ENCODE data around the gene DIP2C. TPM values are rescaled to one million over a fixed set of nuclear protein-coding genes. Genes with fewer than 3 reads are reported as not detected.
"Not testable (repeated sequence)": the region's sequence is repeated elsewhere in the genome, so short reads cannot be mapped to it uniquely, and the experiment has no call there.

The DIP2C gene
- total and polyA plus RNA-seq, 8 donors = 2.4 to 40.1 (median 21.0) TPM

GRCh38 chr10:513393-513792 lies 176.1 kb downstream of the DIP2C start:
- H3K4me3 ChIP-seq = peak overlapping the region; percentile 12 to 33 (median 22)
- intact Hi-C loops (cut with DNase I; ENCODE audit: low total_unique reads) = loop anchor here (10.0 kb wide), 1 partner anchor 171 kb away; the partner anchor contains the start of gene DIP2C
- peak; percentile 65 to 73 for DNase-seq
- H3K4me1 ChIP-seq = peaks cover 7 to 69% (median 40%) of the 10 kb centered on the region in 4 donors
- H3K36me3 ChIP-seq = peaks cover 0 to 7% (median 0%) of the 10 kb centered on the region in 4 donors
- 33 to 57% (median 46%) methylated on average over 18 of the region's 18 CpGs for WGBS, 5 donors
- TF ChIP-seq EP300 (IDR thresholded peaks at IDR 0.05) (no peak), POLR2AphosphoS5 (IDR thresholded peaks at IDR 0.05) (peak in 1 of 3 donors; percentile 39), POLR2A (IDR thresholded peaks at IDR 0.05) (no peak)
- peak overlapping the region; percentile 43 to 85 (median 79) for H3K27ac ChIP-seq
- H3K27me3 ChIP-seq = no peaks in the 10 kb centered on the region
- H3K9me3 ChIP-seq = no peaks in the 10 kb centered on the region

GRCh38 chr10:512661-513060 lies 176.8 kb downstream of the DIP2C start:
- not testable (repeated sequence) for H3K9me3 ChIP-seq, H3K27me3 ChIP-seq, DNase-seq, H3K36me3 ChIP-seq, H3K4me3 ChIP-seq
- WGBS, 5 donors = 89 to 93% (median 92%) methylated on average over 5 of the region's 5 CpGs
- intact Hi-C loops (cut with DNase I; ENCODE audit: low total_unique reads) = loop anchor here (10.0 kb wide), 1 partner anchor 172 kb away; the partner anchor contains the start of gene DIP2C
- H3K4me1 ChIP-seq = peaks cover 7 to 69% (median 40%) of the 10 kb centered on the region in 4 donors
- peak overlapping the region in 3 of 5 donors; percentile 61 to 85 (median 79) for H3K27ac ChIP-seq

- H3K4me3 ChIP-seq = no peak overlapping the region
- WGBS, 5 donors = 58 to 79% (median 74%) methylated on average over 14 of the region's 14 CpGs
- intact Hi-C loops (cut with DNase I; ENCODE audit: low total_unique reads) = loop anchor here (10.0 kb wide), 1 partner anchor 173 kb away; the partner anchor contains the start of gene DIP2C
- H3K27me3 ChIP-seq = no peaks in the 10 kb centered on the region
- H3K27ac ChIP-seq = peak overlapping the region in 4 of 5 donors; percentile 61 to 79 (median 68)
- H3K4me1 ChIP-seq = peaks cover 7 to 64% (median 40%) of the 10 kb centered on the region in 4 donors
- no peak for TF ChIP-seq POLR2AphosphoS5 (IDR thresholded peaks at IDR 0.05)
- H3K36me3 ChIP-seq = peaks cover 0 to 14% (median under 1%) of the 10 kb centered on the region in 4 donors
- no peak for DNase-seq
- no peaks in the 10 kb centered on the region for H3K9me3 ChIP-seq
Observed at GRCh38 chr10:511849-512191, 177.6 kb downstream of the DIP2C start.

- Histone ChIP-seq H3K9me3 (no peaks in the 10 kb centered on the region), H3K4me1 (peaks cover 7 to 63% (median 40%) of the 10 kb centered on the region in 4 donors), H3K27me3 (no peaks in the 10 kb centered on the region), H3K27ac (peak overlapping the region; percentile 40 to 79 (median 68)), H3K4me3 (no peak overlapping the region), H3K36me3 (peaks cover 0 to 19% (median 1%) of the 10 kb centered on the region in 4 donors)
- TF ChIP-seq EP300 (IDR thresholded peaks at IDR 0.05) = no peak
- peak; percentile 66 to 95 (median 71) for TF ChIP-seq POLR2AphosphoS5 (IDR thresholded peaks at IDR 0.05)
- TF ChIP-seq CTCF (IDR thresholded peaks at IDR 0.05) = peak in 6 of 7 experiments; percentile 91 to 98 (median 96)
- TF ChIP-seq POLR2A (IDR thresholded peaks at IDR 0.05) = no peak
- intact Hi-C loops (cut with DNase I; ENCODE audit: low total_unique reads) = loop anchor here (10.0 kb wide), 1 partner anchor 174 kb away; the partner anchor contains the start of gene DIP2C
- 17 to 28% (median 19%) methylated on average over 17 to 21 of the region's 21 CpGs for WGBS, 5 donors
- peak; percentile 95 to 97 for DNase-seq
Observed at GRCh38 chr10:511101-511848, 178.2 kb downstream of the DIP2C start.

GRCh38 chr10:510415-510881 lies 179.0 kb downstream of the DIP2C start:
- DNase-seq = peak in 1 of 2 donors; percentile 55
- H3K27me3 ChIP-seq = no peaks in the 10 kb centered on the region
- H3K36me3 ChIP-seq = peaks cover 0 to 19% (median 1%) of the 10 kb centered on the region in 4 donors
- no peaks in the 10 kb centered on the region for H3K9me3 ChIP-seq
- 43 to 75% (median 53%) methylated on average over 17 of the region's 17 CpGs for WGBS, 5 donors
- no peak overlapping the region for H3K4me3 ChIP-seq
- H3K4me1 ChIP-seq = peaks cover 7 to 62% (median 40%) of the 10 kb centered on the region in 4 donors
- intact Hi-C loops (cut with DNase I; ENCODE audit: low total_unique reads) = loop anchor here (10.0 kb wide), 1 partner anchor 174 kb away; the partner anchor contains the start of gene DIP2C
- peak overlapping the region in 4 of 5 donors; percentile 61 to 79 (median 68) for H3K27ac ChIP-seq
- no peak for TF ChIP-seq POLR2A (IDR thresholded peaks at IDR 0.05)
- no peak for TF ChIP-seq EP300 (IDR thresholded peaks at IDR 0.05)
- TF ChIP-seq POLR2AphosphoS5 (IDR thresholded peaks at IDR 0.05) = peak in 1 of 3 donors; percentile 40

GRCh38 chr10:509361-510102 lies 179.9 kb downstream of the DIP2C start:
- Histone ChIP-seq H3K4me3 (no peak overlapping the region), H3K27me3 (no peaks in the 10 kb centered on the region), H3K36me3 (peaks cover 0 to 19% (median 1%) of the 10 kb centered on the region in 4 donors), H3K4me1 (peaks cover 7 to 57% (median 35%) of the 10 kb centered on the region in 4 donors), H3K27ac (peak overlapping the region in 2 of 5 donors; percentile 68 to 79), H3K9me3 (no peaks in the 10 kb centered on the region)
- intact Hi-C loops (cut with DNase I; ENCODE audit: low total_unique reads) = loop anchor here (5.0 to 10.0 kb wide), 2 partner anchors 175 to 278 kb away; partner anchors contain the start of gene DIP2C
- 82 to 90% (median 89%) methylated on average over 16 to 30 of the region's 30 CpGs for WGBS, 5 donors
- TF ChIP-seq EP300 (IDR thresholded peaks at IDR 0.05) = no peak
- TF ChIP-seq POLR2AphosphoS5 (IDR thresholded peaks at IDR 0.05) = no peak
- TF ChIP-seq POLR2A (IDR thresholded peaks at IDR 0.05) = no peak
- no peak for TF ChIP-seq CTCF (IDR thresholded peaks at IDR 0.05)
- DNase-seq = no peak

Data from stomach (tissue), 9 donors.